ENCODE results near the gene PELI2. TPM values are rescaled to one million over a fixed set of nuclear protein-coding genes. Genes with fewer than 3 reads are reported as not detected.

The PELI2 gene
- total and polyA plus RNA-seq, 2 experiments from 2014 or later = 4.3 to 16.1 TPM

DNA sequence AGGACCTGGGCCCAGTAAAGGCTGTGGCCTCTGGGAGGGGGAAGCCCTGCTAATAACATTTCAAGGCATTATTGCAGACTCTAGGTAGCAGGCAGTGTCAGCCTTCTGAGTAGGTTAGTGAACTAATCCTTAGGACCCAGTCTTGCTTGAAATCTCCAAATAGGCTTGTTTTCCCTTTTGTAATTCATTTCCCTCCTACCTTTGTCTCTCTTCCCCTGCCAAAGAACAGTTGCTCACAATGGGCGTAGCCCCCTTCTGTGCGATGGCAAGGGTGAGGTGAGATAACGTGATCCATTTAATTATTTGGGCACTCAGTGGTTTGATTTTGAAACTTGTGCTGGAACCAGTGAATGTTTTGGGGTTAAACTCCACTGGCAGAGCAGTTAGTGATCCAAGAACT lies 10.9 kb downstream of the PELI2 start:
- TF ChIP-seq, protein P1, sequence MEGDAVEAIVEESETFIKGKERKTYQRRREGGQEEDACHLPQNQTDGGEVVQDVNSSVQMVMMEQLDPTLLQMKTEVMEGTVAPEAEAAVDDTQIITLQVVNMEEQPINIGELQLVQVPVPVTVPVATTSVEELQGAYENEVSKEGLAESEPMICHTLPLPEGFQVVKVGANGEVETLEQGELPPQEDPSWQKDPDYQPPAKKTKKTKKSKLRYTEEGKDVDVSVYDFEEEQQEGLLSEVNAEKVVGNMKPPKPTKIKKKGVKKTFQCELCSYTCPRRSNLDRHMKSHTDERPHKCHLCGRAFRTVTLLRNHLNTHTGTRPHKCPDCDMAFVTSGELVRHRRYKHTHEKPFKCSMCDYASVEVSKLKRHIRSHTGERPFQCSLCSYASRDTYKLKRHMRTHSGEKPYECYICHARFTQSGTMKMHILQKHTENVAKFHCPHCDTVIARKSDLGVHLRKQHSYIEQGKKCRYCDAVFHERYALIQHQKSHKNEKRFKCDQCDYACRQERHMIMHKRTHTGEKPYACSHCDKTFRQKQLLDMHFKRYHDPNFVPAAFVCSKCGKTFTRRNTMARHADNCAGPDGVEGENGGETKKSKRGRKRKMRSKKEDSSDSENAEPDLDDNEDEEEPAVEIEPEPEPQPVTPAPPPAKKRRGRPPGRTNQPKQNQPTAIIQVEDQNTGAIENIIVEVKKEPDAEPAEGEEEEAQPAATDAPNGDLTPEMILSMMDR (IDR thresholded peaks at IDR 0.05; ENCODE audit: poor library complexity) = no peak
- no peak for TF ChIP-seq EZH2phosphoT487 (IDR thresholded peaks at IDR 0.05; ENCODE audit: low read depth, severe bottlenecking, unreplicated experiment)
- no peak overlapping the region for H3K4me2 ChIP-seq
- no peaks in the 10 kb centered on the region for H3K9me3 ChIP-seq (ENCODE audit: low read depth)
- H3K9me2 ChIP-seq (replicated peaks; ENCODE audit: insufficient read depth) = no peaks in the 10 kb centered on the region
- no peak overlapping the region for H3K27ac ChIP-seq
- H3K27me3 ChIP-seq = no peaks in the 10 kb centered on the region
- peaks cover 15% of the 10 kb centered on the region for H3K4me1 ChIP-seq (ENCODE audit: insufficient read depth)
- no peak for DNase-seq (ENCODE audit: low spot score)
- peaks cover 26% of the 10 kb centered on the region for H4K20me1 ChIP-seq (ENCODE audit: insufficient read depth, poor library complexity, severe bottlenecking)
- no peak overlapping the region for H3K4me3 ChIP-seq
- H2AFZ ChIP-seq = no peak overlapping the region
- H3K79me2 ChIP-seq = peaks cover 93% of the 10 kb centered on the region
- no peaks in the 10 kb centered on the region for H3K36me3 ChIP-seq (replicated peaks; ENCODE audit: insufficient read depth, low read depth)
- 95% methylated on average over 3 of the region's 3 CpGs for WGBS (ENCODE audit: low lambda C conversion rate, missing lambda C conversion rate)

DNA sequence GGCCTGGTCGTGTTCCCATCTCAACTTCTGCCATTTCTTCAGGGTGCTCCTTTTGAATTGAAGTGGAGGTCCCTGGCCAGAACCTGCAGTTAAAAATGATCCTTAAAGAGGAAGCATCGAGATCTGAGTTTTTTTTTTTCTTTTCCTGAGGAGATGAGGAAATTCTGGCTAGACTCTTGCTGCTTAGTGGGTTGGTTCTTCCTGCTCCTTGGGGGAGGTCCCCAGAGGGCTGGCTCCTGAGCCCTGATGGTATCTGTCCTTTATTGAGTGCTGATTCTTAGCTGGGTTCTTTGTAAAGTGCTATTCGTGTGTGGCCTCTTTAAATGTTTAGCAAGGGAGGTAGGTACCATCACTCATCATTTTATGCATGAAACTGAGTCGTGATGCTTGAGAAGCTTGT lies 11.7 kb downstream of the PELI2 start:
- H3K79me2 ChIP-seq = peaks cover 93% of the 10 kb centered on the region
- WGBS (ENCODE audit: low lambda C conversion rate, missing lambda C conversion rate) = 59% methylated on average over 4 of the region's 4 CpGs

DNA sequence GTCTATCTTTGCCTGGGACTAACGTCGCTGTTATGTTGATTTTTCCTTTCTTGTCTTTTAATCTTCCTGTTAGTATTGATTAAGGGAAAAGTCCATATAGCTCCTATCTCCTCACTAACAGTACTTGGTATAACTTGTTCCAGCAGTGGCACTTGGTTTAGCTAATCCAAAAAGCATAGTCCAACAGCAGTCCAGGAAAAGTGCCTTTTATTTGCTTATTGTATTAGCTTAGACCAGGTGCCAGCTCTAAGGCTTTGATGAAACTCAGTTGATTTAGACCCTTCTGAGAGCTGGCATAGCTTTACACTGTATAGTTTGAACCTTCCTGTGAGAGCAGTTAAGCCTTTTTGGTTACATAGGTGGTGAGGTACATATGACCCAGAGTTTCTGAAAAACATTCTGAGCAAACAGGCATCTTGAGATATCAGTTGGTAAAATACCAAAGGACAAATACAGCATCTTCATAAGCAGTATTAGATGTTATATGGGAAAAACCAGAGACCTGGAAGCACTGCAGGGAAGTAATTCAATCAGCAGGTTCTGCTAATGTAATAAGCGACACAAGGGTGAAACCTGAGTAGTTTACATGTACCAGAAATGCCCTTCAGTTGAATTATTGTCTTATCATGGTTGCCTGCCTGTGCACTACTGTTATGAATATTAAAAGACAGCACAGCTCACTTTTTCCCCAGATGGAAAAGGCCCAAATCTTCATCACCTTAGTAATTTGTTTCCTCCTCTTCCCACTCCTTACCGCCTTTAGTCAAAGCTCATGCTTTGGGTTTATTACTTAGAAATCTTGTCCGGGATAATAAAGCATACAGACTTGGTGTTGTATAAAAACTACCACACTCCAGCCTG lies 13.0 kb downstream of the PELI2 start:
- H3K9me2 ChIP-seq (replicated peaks; ENCODE audit: insufficient read depth) = no peaks in the 10 kb centered on the region
- no peak overlapping the region for H3K4me3 ChIP-seq
- H3K79me2 ChIP-seq = peaks cover 90% of the 10 kb centered on the region
- H3K27ac ChIP-seq = no peak overlapping the region
- H3K36me3 ChIP-seq (replicated peaks; ENCODE audit: insufficient read depth, low read depth) = no peaks in the 10 kb centered on the region
- no peaks in the 10 kb centered on the region for H3K27me3 ChIP-seq
- no peak overlapping the region for H3K4me2 ChIP-seq
- H3K9me3 ChIP-seq (ENCODE audit: low read depth) = no peaks in the 10 kb centered on the region
- no peak overlapping the region for H2AFZ ChIP-seq
- peaks cover 10% of the 10 kb centered on the region for H3K4me1 ChIP-seq (ENCODE audit: insufficient read depth)
- WGBS (ENCODE audit: low lambda C conversion rate, missing lambda C conversion rate) = 68% methylated on average over 5 of the region's 5 CpGs
- DNase-seq (ENCODE audit: low spot score) = no peak
- TF ChIP-seq, protein P1 (IDR thresholded peaks at IDR 0.05; ENCODE audit: poor library complexity) = no peak
- TF ChIP-seq EZH2 (IDR thresholded peaks at IDR 0.05; ENCODE audit: borderline replicate concordance) = no peak
- TF ChIP-seq EZH2phosphoT487 (IDR thresholded peaks at IDR 0.05; ENCODE audit: low read depth, severe bottlenecking, unreplicated experiment) = no peak
- H4K20me1 ChIP-seq (ENCODE audit: insufficient read depth, poor library complexity, severe bottlenecking) = peaks cover 27% of the 10 kb centered on the region

More for the DNA sequence above, 11.7 kb downstream of the PELI2 start:
- Histone ChIP-seq H3K4me2 (no peak overlapping the region), H3K9me2 (replicated peaks; ENCODE audit: insufficient read depth) (no peaks in the 10 kb centered on the region), H2AFZ (no peak overlapping the region), H3K4me3 (no peak overlapping the region), H3K9me3 (ENCODE audit: low read depth) (no peaks in the 10 kb centered on the region), H3K27ac (no peak overlapping the region), H4K20me1 (ENCODE audit: insufficient read depth, poor library complexity, severe bottlenecking) (peaks cover 22% of the 10 kb centered on the region), H3K4me1 (ENCODE audit: insufficient read depth) (peaks cover 10% of the 10 kb centered on the region), H3K27me3 (no peaks in the 10 kb centered on the region), H3K36me3 (replicated peaks; ENCODE audit: insufficient read depth, low read depth) (no peaks in the 10 kb centered on the region)
- TF ChIP-seq, protein P1 (IDR thresholded peaks at IDR 0.05; ENCODE audit: poor library complexity) = no peak
- TF ChIP-seq EZH2 (IDR thresholded peaks at IDR 0.05; ENCODE audit: borderline replicate concordance) = no peak
- TF ChIP-seq EZH2phosphoT487 (IDR thresholded peaks at IDR 0.05; ENCODE audit: low read depth, severe bottlenecking, unreplicated experiment) = no peak
- DNase-seq (ENCODE audit: low spot score) = no peak

Data from hepatocyte (in vitro differentiated cells).